CD4-positive, alpha-beta T cell (primary cell): ENCODE measurements around the gene DENND4A. TPM values are rescaled to one million over a fixed set of nuclear protein-coding genes. Genes with fewer than 3 reads are reported as not detected.

ENCODE experiments used
- ATAC-seq: fragments of 200-7000 bp; cut with Tn5 transposase; one replicate; pipeline ENCODE4 v1.10.0; 2022; ENCODE audit warnings: mild to moderate bottlenecking; ENCODE audit not compliant: poor library complexity
- CTCF ChIA-PET: fragments of 350-600 bp; sonication (Branson Sonifier 250); formaldehyde crosslinking; loops from one replicate; lab custom pipeline; 2021; ENCODE audit warnings: antibody characterized with exemption, inconsistent platforms; lab: Charles Lee
- POLR2A ChIA-PET: fragments of 350-600 bp; sonication (Branson Sonifier 250); formaldehyde crosslinking; loops from one replicate; lab custom pipeline; 2021; ENCODE audit warnings: antibody characterized with exemption, inconsistent platforms; lab: Charles Lee
- DNase-seq, 14 experiments: peaks; one replicate each; pipeline ENCODE4 v3.0.0-alpha.2; 2013 to 2020; ENCODE audit warnings: mixed read lengths in 2 of 14
- H3K27ac ChIP-seq, 2 donors: one replicate each; pipeline versions ENCODE4 v1.5.1 to v1.7.0; 2013; ENCODE audit warnings: low read length in 2 of 2, low read depth in 1 of 2, mild to moderate bottlenecking in 1 of 2
- H3K27me3 ChIP-seq, 2 experiments: 1 replicate in 1 of 2; 2 replicates in 1 of 2; pipeline versions ENCODE4 v1.6.1 to v1.7.0; 2013; ENCODE audit warnings: low read length in 2 of 2, control low read depth in 1 of 2, mild to moderate bottlenecking in 1 of 2, moderate library complexity in 1 of 2; ENCODE audit not compliant: insufficient read depth in 2 of 2, control insufficient read depth in 1 of 2
- H3K36me3 ChIP-seq: one replicate; pipeline ENCODE4 v1.6.1; 2013; ENCODE audit warnings: low read length, control low read depth; ENCODE audit not compliant: insufficient read depth
- H3K4me1 ChIP-seq: one replicate; pipeline ENCODE4 v1.6.1; 2013; ENCODE audit warnings: low read length, control low read depth; ENCODE audit not compliant: insufficient read depth
- H3K4me3 ChIP-seq: one replicate; pipeline ENCODE4 v1.5.1; 2013; ENCODE audit warnings: mild to moderate bottlenecking, low read length, moderate library complexity
- H3K9me3 ChIP-seq, 2 experiments: 1 replicate in 1 of 2; 2 replicates in 1 of 2; pipeline versions ENCODE4 v1.6.1 to v1.7.0; 2013; ENCODE audit warnings: low read length in 2 of 2, mild to moderate bottlenecking in 2 of 2, control low read depth in 1 of 2, moderate library complexity in 1 of 2; ENCODE audit not compliant: control insufficient read depth in 1 of 2, insufficient read depth in 1 of 2
- H3K27ac Mint-ChIP-seq: one replicate; pipeline ENCODE4 v1.8.0; 2020; ENCODE audit warnings: mixed read lengths
- H3K27me3 Mint-ChIP-seq: one replicate; pipeline ENCODE4 v1.8.0; 2021; ENCODE audit warnings: mixed read lengths
- H3K36me3 Mint-ChIP-seq: one replicate; pipeline ENCODE4 v1.8.0; 2021; ENCODE audit warnings: low read depth, mixed read lengths
- H3K4me1 Mint-ChIP-seq: one replicate; pipeline ENCODE4 v1.8.0; 2021; ENCODE audit warnings: low read depth, mixed read lengths
- H3K4me3 Mint-ChIP-seq: one replicate; pipeline ENCODE4 v1.8.0; 2020; ENCODE audit warnings: mild to moderate bottlenecking, mixed read lengths
- H3K9me3 Mint-ChIP-seq: one replicate; pipeline ENCODE4 v1.8.0; 2020; ENCODE audit warnings: mixed read lengths
- intact Hi-C, 2 experiments: fragments of 100-400 bp; cut with DNase I in 1 of 2; cut with micrococcal nuclease in 1 of 2; formaldehyde crosslinking; loops; one replicate each; pipeline versions ENCODE4 v1.15.1 to v1.9.0; 2023 to 2025; cut with DNase I, micrococcal nuclease
- total RNA-seq, 174 experiments: library from RNA in 2 of 174; stranded (reverse) in 2 of 174; gene quantifications; one replicate each; pipeline ENCODE4 v1.2.3 and lab custom pipeline; 2021 to 2026
- TF ChIP-seq, protein P1 (sequence below): fragments of 200-600 bp; IDR thresholded peaks from one replicate; pipeline ENCODE4 v1.8.0; 2022; ENCODE audit warnings: antibody characterized with exemption, mild to moderate bottlenecking

The DENND4A gene
- total RNA-seq, 2 experiments from 2014 or later = 64.1 to 69.6 TPM

DNA sequence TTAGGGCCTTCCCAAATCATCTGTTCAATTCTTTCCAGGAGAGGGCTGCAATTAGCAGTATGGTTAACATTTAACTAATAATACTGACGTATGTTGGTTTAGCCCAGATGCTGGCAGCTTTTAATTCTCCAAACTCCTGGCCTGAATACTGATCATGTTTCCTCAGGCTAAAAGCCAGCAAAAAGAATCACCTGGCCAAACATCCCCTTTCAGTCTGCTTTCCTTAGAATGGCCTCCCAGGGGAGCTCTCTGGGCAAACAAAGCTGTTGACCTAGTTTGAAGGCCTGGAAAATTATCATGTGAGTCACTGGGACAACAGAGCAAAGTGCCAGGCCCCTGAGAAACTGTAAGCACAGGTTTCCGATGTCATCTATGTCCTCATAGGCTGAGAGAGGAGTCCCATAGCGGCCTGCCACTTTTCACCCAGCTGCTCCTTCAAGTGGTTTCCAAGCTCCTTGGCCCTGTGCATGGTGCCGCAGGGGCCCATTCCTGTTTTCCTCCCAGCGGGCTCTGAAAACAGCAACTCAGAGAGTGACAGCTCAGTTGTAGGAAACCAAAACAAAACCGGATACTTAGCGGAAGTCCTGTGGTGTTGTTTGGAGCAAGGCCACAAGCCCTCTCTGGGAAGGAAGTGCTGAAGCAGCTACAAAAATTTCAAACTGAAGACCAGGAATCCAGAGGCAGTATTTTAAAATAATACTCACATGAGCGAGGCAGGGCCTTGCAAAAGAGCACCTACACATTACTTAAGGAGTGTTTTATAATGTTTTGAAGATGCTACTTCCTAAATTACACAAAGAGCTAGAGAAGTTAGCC lies 40.7 kb upstream of the DENND4A start:
- CTCF ChIA-PET = interaction anchor here (0.6 to 2.5 kb wide), 7 partner anchors 9 to 348 kb away, joined by 3 to 14 read pairs (median 6); no protein-coding TSS in a partner anchor
- POLR2A ChIA-PET = interaction anchor here (0.8 to 4.7 kb wide), 15 partner anchors 9 to 528 kb away, joined by 3 to 60 read pairs (median 6); partner anchors contain the start of genes DENND4A, INTS14, RAB11A and RNU5B-1
- TF ChIP-seq, protein P1, sequence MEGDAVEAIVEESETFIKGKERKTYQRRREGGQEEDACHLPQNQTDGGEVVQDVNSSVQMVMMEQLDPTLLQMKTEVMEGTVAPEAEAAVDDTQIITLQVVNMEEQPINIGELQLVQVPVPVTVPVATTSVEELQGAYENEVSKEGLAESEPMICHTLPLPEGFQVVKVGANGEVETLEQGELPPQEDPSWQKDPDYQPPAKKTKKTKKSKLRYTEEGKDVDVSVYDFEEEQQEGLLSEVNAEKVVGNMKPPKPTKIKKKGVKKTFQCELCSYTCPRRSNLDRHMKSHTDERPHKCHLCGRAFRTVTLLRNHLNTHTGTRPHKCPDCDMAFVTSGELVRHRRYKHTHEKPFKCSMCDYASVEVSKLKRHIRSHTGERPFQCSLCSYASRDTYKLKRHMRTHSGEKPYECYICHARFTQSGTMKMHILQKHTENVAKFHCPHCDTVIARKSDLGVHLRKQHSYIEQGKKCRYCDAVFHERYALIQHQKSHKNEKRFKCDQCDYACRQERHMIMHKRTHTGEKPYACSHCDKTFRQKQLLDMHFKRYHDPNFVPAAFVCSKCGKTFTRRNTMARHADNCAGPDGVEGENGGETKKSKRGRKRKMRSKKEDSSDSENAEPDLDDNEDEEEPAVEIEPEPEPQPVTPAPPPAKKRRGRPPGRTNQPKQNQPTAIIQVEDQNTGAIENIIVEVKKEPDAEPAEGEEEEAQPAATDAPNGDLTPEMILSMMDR = no peak
- Mint-ChIP-seq H3K9me3 (no peaks in the 10 kb centered on the region), H3K27ac (peak overlapping the region; percentile 95), H3K27me3 (no peaks in the 10 kb centered on the region), H3K4me1 (peaks cover 59% of the 10 kb centered on the region), H3K4me3 (peak overlapping the region; percentile 82), H3K36me3 (no peaks in the 10 kb centered on the region)
- H3K9me3 ChIP-seq = no peaks in the 10 kb centered on the region
- H3K4me3 ChIP-seq = peak overlapping the region; percentile 2
- DNase-seq (peak in 13 of 14 experiments; percentile 18 to 87 (median 45)), ATAC-seq (peak; percentile 52)
- no peaks in the 10 kb centered on the region for H3K36me3 ChIP-seq
- H3K4me1 ChIP-seq = peaks cover 64% of the 10 kb centered on the region
- no peaks in the 10 kb centered on the region for H3K27me3 ChIP-seq
- H3K27ac ChIP-seq = peak overlapping the region; percentile 71 to 80
- intact Hi-C loops = loop anchor here (1.0 to 5.0 kb wide), 4 partner anchors 14 to 85 kb away; partner anchors contain the start of gene RAB11A (in 1 of the 2)

DNA sequence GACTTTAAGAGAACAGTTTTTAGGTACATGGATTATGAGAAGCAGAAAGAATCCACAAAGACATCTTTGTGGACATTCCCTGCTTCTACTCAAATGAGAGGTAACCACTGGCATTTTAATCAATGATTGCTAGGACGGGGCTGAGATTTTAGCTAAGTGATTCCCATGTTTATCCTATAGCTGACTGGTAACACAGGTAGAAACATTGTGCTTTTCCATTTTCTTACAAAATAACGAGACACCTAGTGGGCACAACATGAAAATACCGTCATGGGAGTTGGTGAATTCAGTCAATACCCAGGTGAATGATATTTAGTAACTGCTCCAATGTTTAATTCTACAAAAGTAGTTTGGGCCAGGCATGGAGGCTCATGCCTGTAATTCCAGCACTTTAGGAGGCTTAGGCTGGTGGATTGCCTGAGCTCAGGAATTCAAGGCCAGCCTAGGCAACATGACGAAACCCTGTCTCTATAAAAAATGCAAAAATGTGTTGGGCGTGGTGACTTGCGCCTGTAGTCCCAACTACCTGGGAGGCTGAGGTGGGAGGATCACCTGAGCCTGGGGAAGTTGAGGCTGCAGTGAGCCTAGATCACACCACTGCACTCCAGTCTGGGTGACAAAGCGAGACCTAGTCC lies 37.2 kb upstream of the DENND4A start:
- H3K36me3 Mint-ChIP-seq = no peaks in the 10 kb centered on the region
- Histone ChIP-seq H3K4me3 (peak overlapping the region; percentile 1), H3K4me1 (peaks cover 72% of the 10 kb centered on the region), H3K36me3 (no peaks in the 10 kb centered on the region), H3K27me3 (no peaks in the 10 kb centered on the region), H3K9me3 (no peaks in the 10 kb centered on the region), H3K27ac (peak overlapping the region; percentile 80 to 85)
- intact Hi-C loops = loop anchor here in 1 of 2 experiments (5.0 kb wide), 1 partner anchor 72 kb away; no protein-coding TSS in a partner anchor
- ATAC-seq (peak; percentile 45), DNase-seq (peak in 4 of 14 experiments; percentile 32 to 76 (median 76))
- POLR2A ChIA-PET = interaction anchor here (0.5 to 2.2 kb wide), 9 partner anchors 10 to 102 kb away, joined by 3 to 54 read pairs (median 4); partner anchors contain the start of genes DENND4A and RAB11A
- TF ChIP-seq, protein P1 = peak; percentile 87
- H3K9me3 Mint-ChIP-seq = no peaks in the 10 kb centered on the region
- H3K4me3 Mint-ChIP-seq = peak overlapping the region; percentile 74
- no peaks in the 10 kb centered on the region for H3K27me3 Mint-ChIP-seq
- H3K27ac Mint-ChIP-seq = peak overlapping the region; percentile 95
- CTCF ChIA-PET = interaction anchor here (0.9 to 1.3 kb wide), 8 partner anchors 10 to 90 kb away, joined by 3 to 8 read pairs (median 5); partner anchors contain the start of genes DENND4A and RAB11A
- H3K4me1 Mint-ChIP-seq = peaks cover 73% of the 10 kb centered on the region

DNA sequence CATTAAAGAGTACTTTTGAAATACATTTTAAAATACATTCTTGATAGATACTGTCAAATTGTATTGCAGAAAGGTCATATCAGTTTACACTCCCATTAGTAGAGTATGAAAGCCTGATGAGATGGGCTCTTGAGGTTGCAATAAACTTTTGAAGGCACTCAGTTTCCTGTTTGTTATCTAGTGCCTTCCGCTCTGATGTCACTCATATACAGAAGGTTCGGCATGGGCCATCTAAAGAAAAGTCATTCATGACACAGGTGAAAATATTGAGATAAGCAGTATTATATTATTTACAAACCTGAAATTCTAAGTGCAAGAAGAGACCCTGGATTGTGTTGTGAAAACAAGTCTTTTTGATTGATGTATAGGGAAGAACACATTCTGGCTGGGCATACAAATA lies 36.5 kb upstream of the DENND4A start:
- Histone ChIP-seq H3K27me3 (no peaks in the 10 kb centered on the region), H3K9me3 (no peaks in the 10 kb centered on the region), H3K4me3 (peak overlapping the region; percentile 1), H3K27ac (peak overlapping the region; percentile 80 to 85), H3K4me1 (peaks cover 72% of the 10 kb centered on the region), H3K36me3 (no peaks in the 10 kb centered on the region)
- TF ChIP-seq, protein P1 = no peak
- CTCF ChIA-PET = interaction anchor here (0.9 to 1.3 kb wide), 8 partner anchors 10 to 89 kb away, joined by 3 to 8 read pairs (median 5); partner anchors contain the start of genes DENND4A and RAB11A
- ATAC-seq = peak; percentile 86
- Mint-ChIP-seq H3K4me3 (peak overlapping the region; percentile 74), H3K36me3 (no peaks in the 10 kb centered on the region), H3K27ac (peak overlapping the region; percentile 95), H3K27me3 (no peaks in the 10 kb centered on the region), H3K4me1 (peaks cover 71% of the 10 kb centered on the region), H3K9me3 (no peaks in the 10 kb centered on the region)
- POLR2A ChIA-PET = interaction anchor here (0.5 to 2.2 kb wide), 9 partner anchors 9 to 166 kb away, joined by 3 to 54 read pairs (median 4); partner anchors contain the start of genes DENND4A and RAB11A
- intact Hi-C loops = loop anchor here in 1 of 2 experiments (1.0 to 5.0 kb wide), 3 partner anchors 9 to 71 kb away; partner anchors contain the start of gene DENND4A
- DNase-seq = peak in 6 of 14 experiments; percentile 10 to 86 (median 64)
